ENCODE data around the gene GAREM1. TPM values are rescaled to one million over a fixed set of nuclear protein-coding genes. Genes with fewer than 3 reads are reported as not detected.

Gene GAREM1
- total and polyA plus RNA-seq, 2 donors (not counting 3 experiments of a cell fraction or from before 2014, with no cell fraction given), result 0.69 to 1.0 TPM

DNA sequence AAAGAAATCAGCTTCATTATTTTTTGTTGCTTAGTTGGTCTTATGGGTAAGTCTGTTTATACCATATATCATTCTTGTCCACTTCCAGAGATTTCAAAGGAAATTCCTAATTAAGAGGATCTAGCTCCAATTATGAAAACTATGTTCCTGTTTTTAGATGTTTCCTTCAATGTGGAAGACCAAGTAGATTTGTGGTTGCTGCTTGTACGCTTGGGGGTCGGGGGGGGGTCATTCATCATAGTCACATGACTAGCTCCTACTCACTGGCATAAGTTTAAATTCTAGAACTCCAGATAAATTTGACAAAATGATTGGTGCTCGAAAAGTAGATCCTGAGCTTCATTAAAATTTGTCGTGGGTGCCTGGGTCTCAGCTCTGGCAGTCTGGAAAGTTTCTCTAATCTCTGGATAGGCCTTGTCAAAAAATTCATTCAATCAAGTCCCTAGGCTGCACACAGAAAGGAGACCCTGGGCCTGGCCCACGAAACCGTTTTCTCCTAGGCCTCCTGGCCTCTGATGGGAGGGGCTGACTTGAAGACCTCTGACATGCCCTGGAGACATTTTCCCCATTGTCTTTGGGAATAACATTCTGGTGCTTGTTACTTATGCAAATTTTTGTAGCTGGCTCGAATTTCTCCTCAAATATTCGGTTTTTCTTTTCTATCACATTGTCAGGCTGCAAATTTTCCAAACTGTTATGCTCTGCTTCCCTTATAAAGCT, 218.4 kb downstream of the GAREM1 start:
- CTCF ChIA-PET, result interaction anchor here (2.6 kb wide), 1 partner anchor 20 kb away, joined by 6 read pairs; no protein-coding TSS in a partner anchor
- Histone ChIP-seq H4K20me1 (replicated peaks; ENCODE audit: control insufficient read depth, extremely low read depth, insufficient read depth, low read length) (no peaks in the 10 kb centered on the region), H3K4me1 (ENCODE audit: control insufficient read depth, extremely low read depth, insufficient read depth, low read length) (no peaks in the 10 kb centered on the region), H3K9me1 (replicated peaks; ENCODE audit: control insufficient read depth, extremely low read depth, insufficient read depth, low read length) (no peaks in the 10 kb centered on the region), H3K4me2 (ENCODE audit: insufficient read depth, low read length) (no peak overlapping the region), H3K4me3 (replicated peaks in 1 of 3; ENCODE audit: insufficient read depth in 1 of 3, low read depth in 1 of 3, low read length in 3 of 3) (no peak overlapping the region), H2AFZ (ENCODE audit: low read depth, low read length) (no peak overlapping the region), H3K79me2 (ENCODE audit: control insufficient read depth, insufficient read depth, low read length) (no peaks in the 10 kb centered on the region), H3K27ac (ENCODE audit: insufficient read depth, low read depth, low read length) (no peak overlapping the region), H3K36me3 (ENCODE audit: control insufficient read depth in 2 of 2, extremely low read depth in 1 of 2, insufficient read depth in 2 of 2, low read length in 2 of 2) (no peaks in the 10 kb centered on the region), H3K9ac (replicated peaks; ENCODE audit: extremely low read depth, insufficient read depth, low read length) (no peak overlapping the region), H3K9me3 (replicated peaks; ENCODE audit: control insufficient read depth, insufficient read depth, low read length) (no peaks in the 10 kb centered on the region), H3K27me3 (ENCODE audit: control insufficient read depth in 2 of 2, insufficient read depth in 2 of 2, low read length in 2 of 2) (peaks cover 3 to 4% of the 10 kb centered on the region in 2 experiments)
- no peak for DNase-seq (ENCODE audit: low read depth, low spot score)
- POLR2A ChIA-PET, result interaction anchor here (0.6 kb wide), 1 partner anchor 14 kb away, joined by 4 read pairs; no protein-coding TSS in a partner anchor
- no TSS peak for BruUV-seq (replicated peaks)
- intact Hi-C loops (cut with micrococcal nuclease), result no loop called here
- no peak for TF ChIP-seq JUN (IDR thresholded peaks at IDR 0.05; ENCODE audit: borderline replicate concordance, insufficient read depth, insufficient read length, low read depth)
- dilution Hi-C loops (cut with MboI; ENCODE audit: extremely low pct_ligation_motif_present, low sequenced_read_pairs), result no loop called here
- FAIRE-seq, result no peak

- no TSS peak for BruUV-seq (replicated peaks)
- Histone ChIP-seq H3K4me1 (ENCODE audit: control insufficient read depth, extremely low read depth, insufficient read depth, low read length) (no peaks in the 10 kb centered on the region), H3K27me3 (ENCODE audit: control insufficient read depth in 2 of 2, insufficient read depth in 2 of 2, low read length in 2 of 2) (peaks cover 3 to 4% of the 10 kb centered on the region in 2 experiments), H3K9me1 (replicated peaks; ENCODE audit: control insufficient read depth, extremely low read depth, insufficient read depth, low read length) (no peaks in the 10 kb centered on the region), H3K9ac (replicated peaks; ENCODE audit: extremely low read depth, insufficient read depth, low read length) (no peak overlapping the region), H3K79me2 (ENCODE audit: control insufficient read depth, insufficient read depth, low read length) (no peaks in the 10 kb centered on the region), H3K36me3 (ENCODE audit: control insufficient read depth in 2 of 2, extremely low read depth in 1 of 2, insufficient read depth in 2 of 2, low read length in 2 of 2) (no peaks in the 10 kb centered on the region), H2AFZ (ENCODE audit: low read depth, low read length) (no peak overlapping the region), H3K4me3 (replicated peaks in 1 of 3; ENCODE audit: insufficient read depth in 1 of 3, low read depth in 1 of 3, low read length in 3 of 3) (no peak overlapping the region), H4K20me1 (replicated peaks; ENCODE audit: control insufficient read depth, extremely low read depth, insufficient read depth, low read length) (no peaks in the 10 kb centered on the region), H3K4me2 (ENCODE audit: insufficient read depth, low read length) (no peak overlapping the region), H3K9me3 (replicated peaks; ENCODE audit: control insufficient read depth, insufficient read depth, low read length) (no peaks in the 10 kb centered on the region), H3K27ac (ENCODE audit: insufficient read depth, low read depth, low read length) (no peak overlapping the region)
- intact Hi-C loops (cut with micrococcal nuclease) (no loop called here), dilution Hi-C loops (cut with MboI; ENCODE audit: extremely low pct_ligation_motif_present, low sequenced_read_pairs) (no loop called here)
- FAIRE-seq (no peak), DNase-seq (ENCODE audit: low read depth, low spot score) (no peak)
- POLR2A ChIA-PET, result interaction anchor here (0.6 kb wide), 1 partner anchor 13 kb away, joined by 4 read pairs; no protein-coding TSS in a partner anchor
- TF ChIP-seq JUN (IDR thresholded peaks at IDR 0.05; ENCODE audit: borderline replicate concordance, insufficient read depth, insufficient read length, low read depth) (no peak), FOS (IDR thresholded peaks at IDR 0.05; ENCODE audit: borderline replicate concordance, insufficient read depth, low read length) (no peak), MYC (IDR thresholded peaks at IDR 0.05; ENCODE audit: low read depth, low read length) (no peak), EZH2 (IDR thresholded peaks at IDR 0.05; ENCODE audit: borderline replicate concordance, low read depth, low read length, severe bottlenecking) (no peak), POLR2A (IDR thresholded peaks at IDR 0.05; ENCODE audit: low read depth, low read length) (no peak), POLR2AphosphoS5 (IDR thresholded peaks at IDR 0.05; ENCODE audit: insufficient read depth, low read depth, low read length) (no peak), GATA2 (IDR thresholded peaks at IDR 0.05; ENCODE audit: insufficient read depth, insufficient read length, low read depth, low read length) (no peak)
- TF ChIP-seq, protein P1, sequence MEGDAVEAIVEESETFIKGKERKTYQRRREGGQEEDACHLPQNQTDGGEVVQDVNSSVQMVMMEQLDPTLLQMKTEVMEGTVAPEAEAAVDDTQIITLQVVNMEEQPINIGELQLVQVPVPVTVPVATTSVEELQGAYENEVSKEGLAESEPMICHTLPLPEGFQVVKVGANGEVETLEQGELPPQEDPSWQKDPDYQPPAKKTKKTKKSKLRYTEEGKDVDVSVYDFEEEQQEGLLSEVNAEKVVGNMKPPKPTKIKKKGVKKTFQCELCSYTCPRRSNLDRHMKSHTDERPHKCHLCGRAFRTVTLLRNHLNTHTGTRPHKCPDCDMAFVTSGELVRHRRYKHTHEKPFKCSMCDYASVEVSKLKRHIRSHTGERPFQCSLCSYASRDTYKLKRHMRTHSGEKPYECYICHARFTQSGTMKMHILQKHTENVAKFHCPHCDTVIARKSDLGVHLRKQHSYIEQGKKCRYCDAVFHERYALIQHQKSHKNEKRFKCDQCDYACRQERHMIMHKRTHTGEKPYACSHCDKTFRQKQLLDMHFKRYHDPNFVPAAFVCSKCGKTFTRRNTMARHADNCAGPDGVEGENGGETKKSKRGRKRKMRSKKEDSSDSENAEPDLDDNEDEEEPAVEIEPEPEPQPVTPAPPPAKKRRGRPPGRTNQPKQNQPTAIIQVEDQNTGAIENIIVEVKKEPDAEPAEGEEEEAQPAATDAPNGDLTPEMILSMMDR (IDR thresholded peaks at IDR 0.05; ENCODE audit: extremely low read depth in 1 of 2, insufficient read depth in 1 of 2, low read depth in 1 of 2, low read length in 2 of 2), result no peak
- TF ChIP-seq, protein P2, sequence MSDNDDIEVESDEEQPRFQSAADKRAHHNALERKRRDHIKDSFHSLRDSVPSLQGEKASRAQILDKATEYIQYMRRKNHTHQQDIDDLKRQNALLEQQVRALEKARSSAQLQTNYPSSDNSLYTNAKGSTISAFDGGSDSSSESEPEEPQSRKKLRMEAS (IDR thresholded peaks at IDR 0.05; ENCODE audit: insufficient read depth, insufficient read length), result no peak
- CTCF ChIA-PET, result interaction anchor here (2.6 kb wide), 1 partner anchor 21 kb away, joined by 6 read pairs; no protein-coding TSS in a partner anchor
Measured at GRCh38 chr18:32251466-32251865, 219.2 kb downstream of the GAREM1 start.

Data from endothelial cell of umbilical vein (primary cell).